PFSK-1 (cell line): ENCODE results near the gene SOX5.

Experiments
- FOXP2 ChIP-seq: optimal IDR thresholded peaks from 2 replicates; pipeline ENCODE3; 2011; ENCODE audit warnings: borderline replicate concordance, control low read depth, inconsistent platforms; ENCODE audit not compliant: insufficient read depth; ENCODE audit errors: extremely low read length, extremely low read depth
- POLR2AphosphoS5 ChIP-seq: IDR thresholded peaks from 2 replicates; pipeline ENCODE4 v1.6.1; 2012; ENCODE audit warnings: low read depth, mild to moderate bottlenecking, control low read depth, low read length, moderate library complexity
- SIN3A ChIP-seq: IDR thresholded peaks from 2 replicates; pipeline ENCODE4 v1.6.1; 2012; ENCODE audit warnings: mild to moderate bottlenecking, low read length, moderate library complexity, borderline replicate concordance; ENCODE audit not compliant: insufficient read depth
- TAF1 ChIP-seq: IDR thresholded peaks from 2 replicates; pipeline ENCODE4 v1.6.1; 2012; ENCODE audit warnings: low read length, control low read depth, borderline replicate concordance; ENCODE audit not compliant: insufficient read depth
- TF ChIP-seq, protein P1 (sequence below), 2 experiments: IDR thresholded peaks; 2 replicates each; pipeline versions ENCODE4 v1.6.1 to v1.8.0; 2011 to 2012; ENCODE audit warnings: low read depth in 2 of 2, low read length in 2 of 2, control low read depth in 1 of 2, inconsistent platforms in 1 of 2, mild to moderate bottlenecking in 1 of 2, moderate library complexity in 1 of 2; ENCODE audit not compliant: insufficient read depth in 1 of 2

SOX5 gene

DNA sequence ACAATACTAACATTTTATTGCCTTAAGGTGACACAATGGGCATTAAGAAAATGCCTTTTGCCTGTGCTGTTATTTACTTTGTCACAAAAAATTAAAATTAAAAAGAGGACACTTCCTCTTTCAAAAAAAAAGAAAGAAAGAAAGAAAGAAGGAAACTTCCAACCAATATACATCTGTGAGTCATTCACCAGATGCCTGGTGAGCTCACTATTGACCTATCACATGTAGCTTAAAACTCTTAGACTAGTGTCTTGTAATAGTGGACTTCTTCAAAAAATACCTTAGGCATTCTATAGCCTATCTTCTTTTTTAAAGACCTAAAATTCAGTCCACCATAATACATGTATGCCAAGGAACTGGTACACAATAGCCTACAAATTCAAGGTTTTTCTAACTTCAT is 4.9 kb upstream of the SOX5 start:
- TF ChIP-seq, protein P1, sequence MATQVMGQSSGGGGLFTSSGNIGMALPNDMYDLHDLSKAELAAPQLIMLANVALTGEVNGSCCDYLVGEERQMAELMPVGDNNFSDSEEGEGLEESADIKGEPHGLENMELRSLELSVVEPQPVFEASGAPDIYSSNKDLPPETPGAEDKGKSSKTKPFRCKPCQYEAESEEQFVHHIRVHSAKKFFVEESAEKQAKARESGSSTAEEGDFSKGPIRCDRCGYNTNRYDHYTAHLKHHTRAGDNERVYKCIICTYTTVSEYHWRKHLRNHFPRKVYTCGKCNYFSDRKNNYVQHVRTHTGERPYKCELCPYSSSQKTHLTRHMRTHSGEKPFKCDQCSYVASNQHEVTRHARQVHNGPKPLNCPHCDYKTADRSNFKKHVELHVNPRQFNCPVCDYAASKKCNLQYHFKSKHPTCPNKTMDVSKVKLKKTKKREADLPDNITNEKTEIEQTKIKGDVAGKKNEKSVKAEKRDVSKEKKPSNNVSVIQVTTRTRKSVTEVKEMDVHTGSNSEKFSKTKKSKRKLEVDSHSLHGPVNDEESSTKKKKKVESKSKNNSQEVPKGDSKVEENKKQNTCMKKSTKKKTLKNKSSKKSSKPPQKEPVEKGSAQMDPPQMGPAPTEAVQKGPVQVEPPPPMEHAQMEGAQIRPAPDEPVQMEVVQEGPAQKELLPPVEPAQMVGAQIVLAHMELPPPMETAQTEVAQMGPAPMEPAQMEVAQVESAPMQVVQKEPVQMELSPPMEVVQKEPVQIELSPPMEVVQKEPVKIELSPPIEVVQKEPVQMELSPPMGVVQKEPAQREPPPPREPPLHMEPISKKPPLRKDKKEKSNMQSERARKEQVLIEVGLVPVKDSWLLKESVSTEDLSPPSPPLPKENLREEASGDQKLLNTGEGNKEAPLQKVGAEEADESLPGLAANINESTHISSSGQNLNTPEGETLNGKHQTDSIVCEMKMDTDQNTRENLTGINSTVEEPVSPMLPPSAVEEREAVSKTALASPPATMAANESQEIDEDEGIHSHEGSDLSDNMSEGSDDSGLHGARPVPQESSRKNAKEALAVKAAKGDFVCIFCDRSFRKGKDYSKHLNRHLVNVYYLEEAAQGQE (IDR thresholded peaks at IDR 0.05; ENCODE audit: insufficient read depth in 1 of 2, low read depth in 2 of 2, low read length in 2 of 2): no peak
- TF ChIP-seq TAF1 (no peak), FOXP2 (no peak)

DNA sequence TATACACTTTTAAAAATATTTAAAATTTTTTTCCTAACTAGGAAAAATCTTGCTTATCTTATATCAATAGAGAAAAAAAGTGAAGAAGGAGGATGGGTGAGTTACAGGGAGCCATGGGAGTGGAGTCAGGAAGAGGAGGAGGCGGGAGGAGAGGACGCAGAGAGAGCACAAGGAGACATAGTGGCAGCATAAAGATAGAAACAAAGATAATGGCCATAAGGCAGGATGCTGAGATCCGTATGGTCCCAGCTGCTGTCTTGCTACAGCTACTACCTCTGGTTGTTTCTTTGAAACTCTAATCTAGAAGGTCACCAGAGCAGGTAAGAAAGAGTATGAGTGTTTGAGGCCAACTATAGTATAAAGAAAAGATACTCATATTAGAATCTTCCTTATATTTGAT is 2.6 kb upstream of the SOX5 start:
- TF ChIP-seq POLR2AphosphoS5 (no peak), FOXP2 (no peak), SIN3A (no peak), TAF1 (no peak)
- TF ChIP-seq, protein P1 (IDR thresholded peaks at IDR 0.05; ENCODE audit: insufficient read depth in 1 of 2, low read depth in 2 of 2, low read length in 2 of 2): no peak

DNA sequence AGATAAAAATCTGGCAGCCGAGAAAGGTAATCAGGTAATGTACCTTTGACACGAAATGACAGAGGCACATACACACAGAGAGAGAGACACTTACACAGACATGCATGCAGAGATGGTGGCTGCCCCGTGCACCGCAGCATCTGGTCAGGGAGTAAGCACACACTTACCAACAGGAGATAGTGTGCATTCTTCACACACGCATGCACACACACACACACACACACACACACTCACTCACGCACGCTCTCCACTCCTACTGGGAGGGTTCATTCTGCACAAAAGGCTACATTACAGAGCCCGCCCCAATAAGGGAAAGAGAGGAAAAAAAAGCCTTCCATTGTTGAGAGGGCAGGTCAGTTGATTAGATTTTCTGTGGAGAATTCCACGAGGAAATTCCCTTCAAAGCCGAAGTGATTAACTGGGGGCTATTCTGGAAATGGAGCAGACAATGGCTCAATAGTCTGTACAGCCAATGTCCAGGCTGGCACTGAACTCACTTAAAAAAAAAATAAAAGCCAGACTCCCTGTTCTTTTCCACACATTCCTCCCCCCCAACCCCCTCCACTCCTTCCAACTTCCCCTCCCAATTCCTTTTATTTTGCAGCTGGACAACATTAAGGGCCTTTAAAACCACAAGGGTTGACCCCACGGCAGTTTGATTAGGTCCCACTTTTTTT is 1.4 kb upstream of the SOX5 start:
- TF ChIP-seq POLR2AphosphoS5: no peak
- no peak for TF ChIP-seq TAF1
- TF ChIP-seq SIN3A: no peak
- TF ChIP-seq, protein P1 (IDR thresholded peaks at IDR 0.05; ENCODE audit: insufficient read depth in 1 of 2, low read depth in 2 of 2, low read length in 2 of 2): no peak
- TF ChIP-seq FOXP2: no peak

DNA sequence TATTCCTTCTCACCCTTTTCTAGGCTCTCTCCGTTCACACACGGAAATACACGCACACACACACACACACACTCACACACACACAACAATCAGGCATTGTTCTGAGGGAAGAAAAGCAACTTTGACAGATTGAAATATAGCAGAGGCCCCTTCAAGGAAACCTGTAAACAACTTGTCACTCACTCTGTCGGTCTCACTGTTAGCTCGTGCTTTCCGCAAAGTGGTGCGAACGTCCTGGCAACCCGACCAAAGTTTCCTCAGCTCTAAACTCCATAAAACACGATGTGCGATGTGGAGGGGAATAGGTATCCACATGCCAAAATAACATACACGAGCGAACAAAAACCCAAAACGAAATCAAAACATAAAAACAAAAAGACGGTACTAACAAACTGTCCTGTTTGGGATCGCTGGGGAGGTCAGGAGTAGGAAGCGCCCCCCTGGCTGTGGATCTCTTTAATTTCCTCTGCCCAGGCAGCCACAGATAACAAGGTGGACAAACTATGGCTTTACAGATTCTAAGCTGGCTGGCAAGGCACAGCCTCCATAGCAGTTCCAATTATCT is 822 bp upstream of the SOX5 start:
- TF ChIP-seq TAF1: no peak
- no peak for TF ChIP-seq POLR2AphosphoS5
- no peak for TF ChIP-seq FOXP2
- no peak for TF ChIP-seq SIN3A
- TF ChIP-seq, protein P1 (IDR thresholded peaks at IDR 0.05; ENCODE audit: insufficient read depth in 1 of 2, low read depth in 2 of 2, low read length in 2 of 2): no peak

DNA sequence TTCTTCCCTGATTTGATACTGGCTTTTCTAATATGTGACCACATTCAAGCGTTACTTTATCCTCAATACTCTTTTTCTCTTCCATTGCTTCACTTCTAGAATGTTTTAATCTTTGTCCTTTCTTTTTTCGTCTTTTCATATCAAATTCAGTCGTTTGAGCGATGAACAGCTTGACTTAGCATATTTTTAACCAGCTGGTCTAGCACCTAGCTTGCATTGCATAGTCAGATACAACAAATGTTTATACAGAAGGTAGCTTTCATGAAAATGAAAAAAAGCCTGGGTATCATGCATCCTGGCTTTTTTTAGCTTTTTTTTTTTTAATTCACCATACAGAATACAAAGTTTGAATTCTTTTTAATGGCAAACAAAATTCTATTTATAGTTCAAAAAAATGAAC is 1.2 kb downstream of the SOX5 start:
- TF ChIP-seq TAF1 (no peak), SIN3A (no peak), FOXP2 (no peak), POLR2AphosphoS5 (no peak)
- TF ChIP-seq, protein P1 (IDR thresholded peaks at IDR 0.05; ENCODE audit: insufficient read depth in 1 of 2, low read depth in 2 of 2, low read length in 2 of 2): no peak
